NCI-H82 treated with DMSO at 0.1 percent for 48 hours (cell line): ENCODE measurements around the gene BRIP1.

Source experiments
- DNase-seq: peaks from one replicate; lab custom pipeline; 2025; ENCODE audit not compliant: unreplicated experiment; lab: John Stamatoyannopoulos, UW

BRIP1 gene

GRCh38 chr17:61638087-61638486 lies 225.2 kb downstream of the BRIP1 start:
- DNase-seq = no peak

DNA sequence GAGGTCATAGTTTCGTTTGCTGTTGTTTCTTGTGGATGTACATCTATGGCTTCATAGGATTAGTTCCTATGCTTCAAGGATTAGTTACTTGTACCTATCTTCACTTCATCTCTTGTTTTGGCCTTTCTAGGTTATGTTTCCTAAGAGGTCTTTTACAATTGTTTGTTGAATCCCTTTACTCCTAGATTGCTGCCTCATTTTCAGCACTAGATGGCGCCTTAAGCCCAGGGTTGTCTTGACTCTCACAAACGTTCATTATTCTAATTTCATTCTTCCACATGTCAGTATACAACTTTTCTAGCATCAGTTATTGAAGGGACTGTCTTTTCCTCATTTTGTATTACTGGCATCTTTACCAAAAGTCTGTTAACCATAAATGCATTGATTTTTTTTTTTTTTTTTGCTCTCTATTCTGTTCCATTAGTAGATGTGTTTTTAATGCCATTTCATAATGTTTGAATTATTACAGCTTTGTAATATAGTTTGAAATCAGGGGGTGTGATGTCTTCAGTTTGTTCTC lies 227.4 kb downstream of the BRIP1 start:
- peak; percentile 38 for DNase-seq

- no peak for DNase-seq
Measured at GRCh38 chr17:61634942-61635538, 228.3 kb downstream of the BRIP1 start.

DNA sequence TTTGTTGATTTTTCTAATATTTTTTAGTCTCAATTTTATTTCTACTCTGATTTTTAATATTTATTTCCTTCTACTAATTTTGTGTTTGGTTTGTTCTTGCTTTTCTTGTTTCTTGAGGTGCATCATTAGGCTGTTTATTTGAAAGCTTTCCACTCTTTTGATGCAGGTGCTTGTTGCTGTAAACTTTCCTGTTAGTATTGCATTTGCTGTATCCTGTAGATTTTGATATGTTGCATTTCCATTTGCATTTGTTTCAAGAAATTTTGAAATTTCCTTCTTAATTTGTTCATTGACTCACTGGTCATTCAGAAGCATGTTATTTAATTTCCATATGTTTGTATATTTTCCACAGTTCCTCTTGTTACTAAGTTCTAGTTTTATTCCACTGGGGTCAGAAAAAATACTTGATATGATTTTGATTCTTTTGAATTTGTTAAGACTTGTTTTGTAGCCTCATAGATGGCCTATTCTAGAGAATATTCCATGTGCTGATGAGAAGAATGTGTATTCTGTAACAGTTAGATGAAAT lies 229.3 kb downstream of the BRIP1 start:
- no peak for DNase-seq

DNA sequence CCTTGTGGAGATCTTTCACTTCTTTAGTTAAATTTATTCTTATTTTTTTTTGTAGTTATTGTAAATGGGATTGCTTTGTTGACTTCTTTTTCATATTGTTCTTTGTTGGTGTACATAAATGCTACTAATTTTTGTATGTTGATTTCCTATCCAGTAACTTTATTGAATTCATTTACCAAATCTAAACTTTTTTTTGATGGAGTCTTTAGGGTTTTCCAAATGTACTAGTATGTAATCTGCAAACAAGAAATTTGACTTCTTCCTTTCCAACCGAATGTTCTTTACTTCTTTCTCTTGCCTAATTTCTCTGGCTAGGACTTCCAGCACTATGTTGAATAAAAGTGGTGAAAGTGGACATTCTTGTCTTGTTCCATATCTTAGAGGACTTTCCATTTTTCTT lies 230.5 kb downstream of the BRIP1 start:
- DNase-seq = no peak

DNA sequence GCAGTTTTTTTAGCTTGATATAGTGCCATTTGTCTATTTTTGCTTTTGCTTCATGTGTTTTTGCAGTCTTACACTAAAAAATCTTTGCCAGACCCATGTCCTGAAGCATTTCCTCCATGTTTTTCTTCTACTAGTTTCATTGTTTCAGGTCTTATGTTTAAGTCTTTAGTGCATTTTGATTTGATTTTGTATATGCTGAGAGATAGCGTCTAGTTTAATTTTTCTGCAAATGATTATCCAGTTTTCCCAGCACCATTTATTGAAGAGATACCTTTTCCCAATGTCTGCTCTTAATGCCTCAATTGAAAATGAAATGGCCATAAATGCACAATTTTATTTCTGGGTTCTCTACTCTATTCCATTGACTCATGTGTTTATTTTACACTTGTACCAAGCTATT lies 231.5 kb downstream of the BRIP1 start:
- DNase-seq = no peak
